ENCODE results near the gene DGUOK.

Gene DGUOK

GRCh38 chr2:73993376-73993775, 66.7 kb downstream of the DGUOK start:
- no peak overlapping the region for H3K4me3 ChIP-seq (ENCODE audit: low read length)
- TF ChIP-seq CTCF (conservative IDR thresholded peaks at IDR 0.05; ENCODE audit: low read depth, low read length): no peak
- DNase-seq (ENCODE audit: low read depth): no peak

GRCh38 chr2:73993778-73994177, 67.1 kb downstream of the DGUOK start:
- no peak for DNase-seq (ENCODE audit: low read depth)
- no peak for TF ChIP-seq CTCF (conservative IDR thresholded peaks at IDR 0.05; ENCODE audit: low read depth, low read length)
- H3K4me3 ChIP-seq (ENCODE audit: low read length): no peak overlapping the region

- no peak for DNase-seq (ENCODE audit: low read depth)
- H3K4me3 ChIP-seq (ENCODE audit: low read length): no peak overlapping the region
- TF ChIP-seq CTCF (conservative IDR thresholded peaks at IDR 0.05; ENCODE audit: low read depth, low read length): no peak
These were observed 67.6 kb downstream of the DGUOK start for GRCh38 chr2:73994178-73994831.

- TF ChIP-seq CTCF (conservative IDR thresholded peaks at IDR 0.05; ENCODE audit: low read depth, low read length): no peak
- no peak for DNase-seq (ENCODE audit: low read depth)
- no peak overlapping the region for H3K4me3 ChIP-seq (ENCODE audit: low read length)
These were observed 69.1 kb downstream of the DGUOK start for GRCh38 chr2:73995810-73996209.

- DNase-seq (ENCODE audit: low read depth): no peak
- TF ChIP-seq CTCF (conservative IDR thresholded peaks at IDR 0.05; ENCODE audit: low read depth, low read length): no peak
- H3K4me3 ChIP-seq (ENCODE audit: low read length): no peak overlapping the region
These were observed 71.1 kb downstream of the DGUOK start for GRCh38 chr2:73997813-73998212.

GRCh38 chr2:73998451-73998850, 71.8 kb downstream of the DGUOK start:
- TF ChIP-seq CTCF (conservative IDR thresholded peaks at IDR 0.05; ENCODE audit: low read depth, low read length): no peak

GRCh38 chr2:73998933-73999332, 72.3 kb downstream of the DGUOK start:
- TF ChIP-seq CTCF (conservative IDR thresholded peaks at IDR 0.05; ENCODE audit: low read depth, low read length): no peak
- no peak overlapping the region for H3K4me3 ChIP-seq (ENCODE audit: low read length)
- DNase-seq (ENCODE audit: low read depth): no peak

More at GRCh38 chr2:73998451-73998850, 71.8 kb downstream of the DGUOK start:
- DNase-seq (ENCODE audit: low read depth): no peak
- no peak overlapping the region for H3K4me3 ChIP-seq (ENCODE audit: low read length)

Measured in retinal pigment epithelial cell (primary cell).